ENCODE measurements around the gene ADPRM. TPM values are rescaled to one million over a fixed set of nuclear protein-coding genes. Genes with fewer than 3 reads are reported as not detected.

ADPRM gene
- polyA plus RNA-seq, 1 of the 3 experiments (the other 2 are of a cell fraction), result 7.6 TPM

DNA sequence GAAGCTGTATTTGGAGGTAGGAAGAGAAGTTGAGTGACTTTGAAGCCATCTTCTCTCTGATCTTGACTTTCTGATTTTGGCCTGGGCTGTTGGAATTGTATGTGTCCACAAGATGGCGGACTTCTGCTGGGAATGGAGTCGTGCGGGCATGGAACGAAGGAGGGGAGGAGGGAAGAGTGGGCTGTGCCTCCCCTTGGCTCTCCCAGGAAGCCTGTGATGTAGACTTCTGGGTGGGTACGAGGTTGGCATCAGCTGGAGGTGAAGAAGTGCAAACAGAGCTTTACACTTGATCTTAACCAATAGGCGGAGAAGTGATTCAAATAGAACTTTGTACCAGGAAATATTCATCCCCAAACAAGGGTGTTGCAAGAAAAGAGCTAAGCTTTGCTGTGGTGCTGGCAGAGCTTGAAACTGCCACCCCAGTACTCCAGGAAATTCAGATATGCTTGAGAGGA lies 39.8 kb downstream of the ADPRM start (continued):
- TF ChIP-seq, protein P1, sequence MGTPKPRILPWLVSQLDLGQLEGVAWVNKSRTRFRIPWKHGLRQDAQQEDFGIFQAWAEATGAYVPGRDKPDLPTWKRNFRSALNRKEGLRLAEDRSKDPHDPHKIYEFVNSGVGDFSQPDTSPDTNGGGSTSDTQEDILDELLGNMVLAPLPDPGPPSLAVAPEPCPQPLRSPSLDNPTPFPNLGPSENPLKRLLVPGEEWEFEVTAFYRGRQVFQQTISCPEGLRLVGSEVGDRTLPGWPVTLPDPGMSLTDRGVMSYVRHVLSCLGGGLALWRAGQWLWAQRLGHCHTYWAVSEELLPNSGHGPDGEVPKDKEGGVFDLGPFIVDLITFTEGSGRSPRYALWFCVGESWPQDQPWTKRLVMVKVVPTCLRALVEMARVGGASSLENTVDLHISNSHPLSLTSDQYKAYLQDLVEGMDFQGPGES (IDR thresholded peaks at IDR 0.05; ENCODE audit: low read depth, low read length), result no peak
- no peak for TF ChIP-seq NRF1 (IDR thresholded peaks at IDR 0.05; ENCODE audit: low read depth, low read length)
- TF ChIP-seq EP300 (IDR thresholded peaks at IDR 0.05; ENCODE audit: borderline replicate concordance in 1 of 2, low read depth in 1 of 2, low read length in 1 of 2), result no peak
- TF ChIP-seq MXI1 (IDR thresholded peaks at IDR 0.05; ENCODE audit: low read depth, low read length), result no peak
- TF ChIP-seq MEF2A (IDR thresholded peaks at IDR 0.05; ENCODE audit: borderline replicate concordance, low read depth), result no peak
- TF ChIP-seq, protein P2, sequence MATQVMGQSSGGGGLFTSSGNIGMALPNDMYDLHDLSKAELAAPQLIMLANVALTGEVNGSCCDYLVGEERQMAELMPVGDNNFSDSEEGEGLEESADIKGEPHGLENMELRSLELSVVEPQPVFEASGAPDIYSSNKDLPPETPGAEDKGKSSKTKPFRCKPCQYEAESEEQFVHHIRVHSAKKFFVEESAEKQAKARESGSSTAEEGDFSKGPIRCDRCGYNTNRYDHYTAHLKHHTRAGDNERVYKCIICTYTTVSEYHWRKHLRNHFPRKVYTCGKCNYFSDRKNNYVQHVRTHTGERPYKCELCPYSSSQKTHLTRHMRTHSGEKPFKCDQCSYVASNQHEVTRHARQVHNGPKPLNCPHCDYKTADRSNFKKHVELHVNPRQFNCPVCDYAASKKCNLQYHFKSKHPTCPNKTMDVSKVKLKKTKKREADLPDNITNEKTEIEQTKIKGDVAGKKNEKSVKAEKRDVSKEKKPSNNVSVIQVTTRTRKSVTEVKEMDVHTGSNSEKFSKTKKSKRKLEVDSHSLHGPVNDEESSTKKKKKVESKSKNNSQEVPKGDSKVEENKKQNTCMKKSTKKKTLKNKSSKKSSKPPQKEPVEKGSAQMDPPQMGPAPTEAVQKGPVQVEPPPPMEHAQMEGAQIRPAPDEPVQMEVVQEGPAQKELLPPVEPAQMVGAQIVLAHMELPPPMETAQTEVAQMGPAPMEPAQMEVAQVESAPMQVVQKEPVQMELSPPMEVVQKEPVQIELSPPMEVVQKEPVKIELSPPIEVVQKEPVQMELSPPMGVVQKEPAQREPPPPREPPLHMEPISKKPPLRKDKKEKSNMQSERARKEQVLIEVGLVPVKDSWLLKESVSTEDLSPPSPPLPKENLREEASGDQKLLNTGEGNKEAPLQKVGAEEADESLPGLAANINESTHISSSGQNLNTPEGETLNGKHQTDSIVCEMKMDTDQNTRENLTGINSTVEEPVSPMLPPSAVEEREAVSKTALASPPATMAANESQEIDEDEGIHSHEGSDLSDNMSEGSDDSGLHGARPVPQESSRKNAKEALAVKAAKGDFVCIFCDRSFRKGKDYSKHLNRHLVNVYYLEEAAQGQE (IDR thresholded peaks at IDR 0.05; ENCODE audit: low read depth, low read length), result no peak
- TF ChIP-seq, protein P3, sequence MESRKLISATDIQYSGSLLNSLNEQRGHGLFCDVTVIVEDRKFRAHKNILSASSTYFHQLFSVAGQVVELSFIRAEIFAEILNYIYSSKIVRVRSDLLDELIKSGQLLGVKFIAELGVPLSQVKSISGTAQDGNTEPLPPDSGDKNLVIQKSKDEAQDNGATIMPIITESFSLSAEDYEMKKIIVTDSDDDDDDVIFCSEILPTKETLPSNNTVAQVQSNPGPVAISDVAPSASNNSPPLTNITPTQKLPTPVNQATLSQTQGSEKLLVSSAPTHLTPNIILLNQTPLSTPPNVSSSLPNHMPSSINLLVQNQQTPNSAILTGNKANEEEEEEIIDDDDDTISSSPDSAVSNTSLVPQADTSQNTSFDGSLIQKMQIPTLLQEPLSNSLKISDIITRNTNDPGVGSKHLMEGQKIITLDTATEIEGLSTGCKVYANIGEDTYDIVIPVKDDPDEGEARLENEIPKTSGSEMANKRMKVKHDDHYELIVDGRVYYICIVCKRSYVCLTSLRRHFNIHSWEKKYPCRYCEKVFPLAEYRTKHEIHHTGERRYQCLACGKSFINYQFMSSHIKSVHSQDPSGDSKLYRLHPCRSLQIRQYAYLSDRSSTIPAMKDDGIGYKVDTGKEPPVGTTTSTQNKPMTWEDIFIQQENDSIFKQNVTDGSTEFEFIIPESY (IDR thresholded peaks at IDR 0.05; ENCODE audit: borderline replicate concordance, low read depth), result no peak
- TF ChIP-seq, protein P4, sequence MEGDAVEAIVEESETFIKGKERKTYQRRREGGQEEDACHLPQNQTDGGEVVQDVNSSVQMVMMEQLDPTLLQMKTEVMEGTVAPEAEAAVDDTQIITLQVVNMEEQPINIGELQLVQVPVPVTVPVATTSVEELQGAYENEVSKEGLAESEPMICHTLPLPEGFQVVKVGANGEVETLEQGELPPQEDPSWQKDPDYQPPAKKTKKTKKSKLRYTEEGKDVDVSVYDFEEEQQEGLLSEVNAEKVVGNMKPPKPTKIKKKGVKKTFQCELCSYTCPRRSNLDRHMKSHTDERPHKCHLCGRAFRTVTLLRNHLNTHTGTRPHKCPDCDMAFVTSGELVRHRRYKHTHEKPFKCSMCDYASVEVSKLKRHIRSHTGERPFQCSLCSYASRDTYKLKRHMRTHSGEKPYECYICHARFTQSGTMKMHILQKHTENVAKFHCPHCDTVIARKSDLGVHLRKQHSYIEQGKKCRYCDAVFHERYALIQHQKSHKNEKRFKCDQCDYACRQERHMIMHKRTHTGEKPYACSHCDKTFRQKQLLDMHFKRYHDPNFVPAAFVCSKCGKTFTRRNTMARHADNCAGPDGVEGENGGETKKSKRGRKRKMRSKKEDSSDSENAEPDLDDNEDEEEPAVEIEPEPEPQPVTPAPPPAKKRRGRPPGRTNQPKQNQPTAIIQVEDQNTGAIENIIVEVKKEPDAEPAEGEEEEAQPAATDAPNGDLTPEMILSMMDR (IDR thresholded peaks at IDR 0.05), result peak; percentile 79

DNA sequence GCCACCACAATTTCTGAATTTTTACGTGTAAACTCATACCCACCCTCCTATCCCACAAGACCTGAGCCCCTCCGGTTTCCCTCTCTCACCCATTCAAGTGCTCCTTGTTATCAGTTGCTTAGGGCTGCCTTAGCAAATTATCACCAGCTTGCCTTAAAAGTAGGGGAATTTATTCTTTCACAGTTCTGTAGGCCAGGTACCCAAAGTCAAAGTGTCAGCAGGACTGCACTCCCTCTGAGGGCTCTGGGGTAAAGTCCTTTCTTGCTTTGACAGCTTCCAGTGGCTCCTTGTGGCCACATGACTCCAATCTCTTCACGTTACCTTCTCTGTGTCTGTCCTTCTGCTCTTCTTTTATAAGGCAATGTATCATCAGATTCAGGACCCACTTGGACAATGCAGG lies 40.3 kb downstream of the ADPRM start:
- H3K4me3 ChIP-seq (ENCODE audit: low read depth in 2 of 2, low read length in 1 of 2), result no peak overlapping the region
- H3K9me3 ChIP-seq, result no peaks in the 10 kb centered on the region
- H3K9ac ChIP-seq, result no peak overlapping the region
- DNase-seq, result no peak
- H3K79me2 ChIP-seq (ENCODE audit: insufficient read depth), result no peaks in the 10 kb centered on the region
- WGBS (ENCODE audit: low lambda C conversion rate), result 57% methylated on average over 3 of the region's 3 CpGs
- ChIA-PET POLR2A (no interaction called here), CTCF (interaction anchor here (0.6 to 8.5 kb wide), 37 partner anchors 9 to 1249 kb away, joined by 3 to 165 read pairs (median 5); partner anchors contain the start of genes ADPRM, PIRT and SCO1)
- H3K4me1 ChIP-seq (ENCODE audit: control insufficient read depth in 1 of 2, insufficient read depth in 2 of 2, low read depth in 1 of 2, low read length in 1 of 2), result peaks cover 0 to 16% of the 10 kb centered on the region in 2 experiments; a peak in 1 of 4 replicates
- no peak overlapping the region for H3K27ac ChIP-seq (ENCODE audit: low read depth in 2 of 2, low read length in 1 of 2)
- TF ChIP-seq RFX5 (IDR thresholded peaks at IDR 0.05; ENCODE audit: low read length) (no peak), TAF1 (IDR thresholded peaks at IDR 0.05; ENCODE audit: borderline replicate concordance, low read depth, low read length) (no peak), MXI1 (IDR thresholded peaks at IDR 0.05; ENCODE audit: low read depth, low read length) (no peak), GABPA (IDR thresholded peaks at IDR 0.05; ENCODE audit: low read depth) (no peak), SMC3 (IDR thresholded peaks at IDR 0.05; ENCODE audit: low read depth, low read length) (no peak), NFIC (IDR thresholded peaks at IDR 0.05; ENCODE audit: borderline replicate concordance) (no peak)
- TF ChIP-seq, protein P5, sequence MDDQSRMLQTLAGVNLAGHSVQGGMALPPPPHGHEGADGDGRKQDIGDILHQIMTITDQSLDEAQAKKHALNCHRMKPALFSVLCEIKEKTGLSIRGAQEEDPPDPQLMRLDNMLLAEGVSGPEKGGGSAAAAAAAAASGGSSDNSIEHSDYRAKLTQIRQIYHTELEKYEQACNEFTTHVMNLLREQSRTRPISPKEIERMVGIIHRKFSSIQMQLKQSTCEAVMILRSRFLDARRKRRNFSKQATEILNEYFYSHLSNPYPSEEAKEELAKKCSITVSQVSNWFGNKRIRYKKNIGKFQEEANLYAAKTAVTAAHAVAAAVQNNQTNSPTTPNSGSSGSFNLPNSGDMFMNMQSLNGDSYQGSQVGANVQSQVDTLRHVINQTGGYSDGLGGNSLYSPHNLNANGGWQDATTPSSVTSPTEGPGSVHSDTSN (IDR thresholded peaks at IDR 0.05), result no peak
- no peaks in the 10 kb centered on the region; the same call in 1 of the 2 replicates for H3K27me3 ChIP-seq (ENCODE audit: insufficient read depth)
- no peaks in the 10 kb centered on the region for H3K36me3 ChIP-seq (replicated peaks in 1 of 2; ENCODE audit: control insufficient read depth in 1 of 2, insufficient read depth in 2 of 2, low read length in 1 of 2)
- H2AFZ ChIP-seq (ENCODE audit: low read depth), result no peak overlapping the region
- H4K20me1 ChIP-seq (ENCODE audit: insufficient read depth), result no peaks in the 10 kb centered on the region
- no peaks in the 10 kb centered on the region for H3F3A ChIP-seq (replicated peaks; ENCODE audit: insufficient read depth)
- no peaks in the 10 kb centered on the region for H3K9me2 ChIP-seq
- H3K4me2 ChIP-seq, result no peak overlapping the region
